HepG2 (cell line): ENCODE data around the gene AQP5. TPM values are rescaled to one million over a fixed set of nuclear protein-coding genes. Genes with fewer than 3 reads are reported as not detected.

Experiments used
- ATAC-seq: fragments of 200-7000 bp; cut with Tn5 transposase; 3 replicates; pipeline ENCODE4 v1.9.1; 2020; ENCODE audit warnings: mild to moderate bottlenecking, moderate library complexity
- BruUV-seq: library from RNA; stranded (reverse); fragments of 400-500 nt; replicated peaks from 2 replicates; lab custom pipeline; 2021; lab: Mats Ljungman, UMichigan
- CTCF ChIA-PET: fragments of 300-600 bp; formaldehyde crosslinking; extraction: SDS; loops from one replicate; lab custom pipeline; 2021; ENCODE audit warnings: low total read pairs, inconsistent platforms, low intra/inter-chr PET ratio; lab: Yijun Ruan, JAX
- POLR2A ChIA-PET: fragments of 350-600 bp; sonication (Branson Sonifier 250); formaldehyde crosslinking; loops from one replicate; lab custom pipeline; 2020; ENCODE audit warnings: antibody characterized with exemption, inconsistent platforms; lab: Yijun Ruan, JAX
- DNase-seq: peaks from one replicate; pipeline ENCODE4 v3.0.0-alpha.2; 2015; ENCODE audit warnings: low spot score
- FAIRE-seq: peaks from 3 replicates; lab custom pipeline; 2011; peaks lifted over from hg19 to GRCh38; lab: Jason Lieb, UNC
- H2AFZ ChIP-seq: one replicate; pipeline ENCODE4 v1.6.1; 2011; ENCODE audit warnings: low read length, inconsistent platforms
- H3K27ac ChIP-seq: fragments of 300-600 bp; 3 replicates; pipeline ENCODE4 v1.8.0; 2011; ENCODE audit warnings: mixed run types, mild to moderate bottlenecking, mixed read lengths, low read length, inconsistent platforms; ENCODE audit not compliant: insufficient read depth; ENCODE audit errors: extremely low read length
- H3K27me3 ChIP-seq, 2 experiments: fragments of 200-600 bp in 1 of 2; 2 replicates in 1 of 2; 3 replicates in 1 of 2; pipeline versions ENCODE4 v1.6.0 to v1.8.0; 2011; ENCODE audit warnings: low read length in 2 of 2, mild to moderate bottlenecking in 2 of 2, moderate library complexity in 2 of 2, inconsistent platforms in 1 of 2; ENCODE audit not compliant: insufficient read depth in 2 of 2, control insufficient read depth in 1 of 2
- H3K36me3 ChIP-seq, 2 experiments: fragments of 200-600 bp in 1 of 2; replicated peaks in 1 of 2; 2 replicates in 1 of 2; 3 replicates in 1 of 2; pipeline versions ENCODE4 v1.5.1 to v1.8.0; 2011; ENCODE audit warnings: low read length in 2 of 2, inconsistent platforms in 1 of 2; ENCODE audit not compliant: insufficient read depth in 2 of 2, control insufficient read depth in 1 of 2
- H3K4me1 ChIP-seq: 2 replicates; pipeline ENCODE4 v1.5.1; 2012; ENCODE audit warnings: low read length, inconsistent platforms; ENCODE audit not compliant: insufficient read depth
- H3K4me2 ChIP-seq: 2 replicates; pipeline ENCODE4 v1.6.0; 2011; ENCODE audit warnings: low read depth, low read length, inconsistent platforms
- H3K4me3 ChIP-seq, 3 experiments: fragments of 200-600 bp in 1 of 3; sonication (generic), shearing (Covaris generic) in 1 of 3; replicated peaks in 1 of 3; 2 replicates each; pipeline ENCODE4 v1.5.1; 2011 to 2016; ENCODE audit warnings: low read length in 3 of 3, inconsistent platforms in 2 of 3, low read depth in 2 of 3, mild to moderate bottlenecking in 2 of 3, control low read depth in 1 of 3, mixed read lengths in 1 of 3; ENCODE audit not compliant: insufficient read depth in 1 of 3
- H3K79me2 ChIP-seq: one replicate; pipeline ENCODE4 v1.6.1; 2011; ENCODE audit warnings: low read length, inconsistent platforms; ENCODE audit not compliant: insufficient read depth
- H3K9ac ChIP-seq: 2 replicates; pipeline ENCODE4 v1.6.0; 2011; ENCODE audit warnings: mild to moderate bottlenecking, low read depth, low read length, inconsistent platforms; ENCODE audit not compliant: insufficient read depth
- H3K9me3 ChIP-seq: 2 replicates; pipeline ENCODE4 v1.5.1; 2012; ENCODE audit warnings: mild to moderate bottlenecking, low read length
- H4K20me1 ChIP-seq: 2 replicates; pipeline ENCODE4 v1.6.0; 2011; ENCODE audit warnings: inconsistent platforms, mild to moderate bottlenecking, low read length, moderate library complexity; ENCODE audit not compliant: insufficient read depth
- ATF3 ChIP-seq: sonication (generic); formaldehyde crosslinking; IDR thresholded peaks from 2 replicates; pipeline ENCODE4 v1.4.0; 2020; ENCODE audit warnings: missing genetic modification reagents
- CCDC6 ChIP-seq: sonication (generic); formaldehyde crosslinking; IDR thresholded peaks from 2 replicates; pipeline ENCODE4 v1.8.1; 2022; ENCODE audit warnings: mild to moderate bottlenecking, missing genetic modification reagents, moderate library complexity
- CEBPG ChIP-seq: IDR thresholded peaks from 2 replicates; pipeline ENCODE4 v1.6.1; 2016
- DR1 ChIP-seq: sonication (generic); formaldehyde crosslinking; IDR thresholded peaks from 2 replicates; pipeline ENCODE4 v1.8.0; 2021; ENCODE audit warnings: mild to moderate bottlenecking, missing genetic modification reagents, inconsistent platforms
- FOXA3 ChIP-seq: IDR thresholded peaks from 2 replicates; pipeline ENCODE4 v1.6.1; 2016; ENCODE audit warnings: missing genetic modification reagents, missing compliant biosample characterization
- HMGA1 ChIP-seq: sonication (generic); formaldehyde crosslinking; conservative IDR thresholded peaks from 2 replicates; pipeline ENCODE4 v1.4.0; 2020; ENCODE audit warnings: missing genetic modification reagents
- HNRNPH1 ChIP-seq: fragments of 200-400 bp; formaldehyde crosslinking; optimal IDR thresholded peaks from 2 replicates; pipeline ENCODE3; 2017; ENCODE audit warnings: mild to moderate bottlenecking, low read depth, low read length
- HNRNPUL1 ChIP-seq: fragments of 200-400 bp; formaldehyde crosslinking; IDR thresholded peaks from 2 replicates; pipeline ENCODE4 v1.6.1; 2017; ENCODE audit warnings: low read depth, mild to moderate bottlenecking, low read length, moderate library complexity
- LRRFIP1 ChIP-seq: sonication (generic); formaldehyde crosslinking; conservative IDR thresholded peaks from 2 replicates; pipeline ENCODE4 v1.4.0; 2020; ENCODE audit warnings: missing genetic modification reagents
- MLXIP ChIP-seq: sonication (generic); formaldehyde crosslinking; IDR thresholded peaks from 2 replicates; pipeline ENCODE4 v1.9.0; 2021; ENCODE audit warnings: missing genetic modification reagents, borderline replicate concordance
- PHB2 ChIP-seq: fragments of 450-650 bp; IDR thresholded peaks from 2 replicates; pipeline ENCODE4 v1.6.1; 2018; ENCODE audit not compliant: partially characterized antibody
- RAD51 ChIP-seq: fragments of 450-650 bp; IDR thresholded peaks from 2 replicates; pipeline ENCODE4 v1.6.1; 2016; ENCODE audit warnings: borderline replicate concordance
- SALL2 ChIP-seq: sonication (generic); formaldehyde crosslinking; IDR thresholded peaks from 2 replicates; pipeline ENCODE4 v1.8.1; 2023; ENCODE audit warnings: mild to moderate bottlenecking, missing genetic modification reagents, inconsistent platforms
- SRSF1 ChIP-seq: fragments of 200-400 bp; formaldehyde crosslinking; optimal IDR thresholded peaks from 2 replicates; pipeline ENCODE3; 2017; ENCODE audit warnings: mild to moderate bottlenecking, low read depth, low read length, moderate library complexity
- TCF7 ChIP-seq: sonication (generic); IDR thresholded peaks from 2 replicates; pipeline ENCODE4 v1.6.1; 2016; ENCODE audit warnings: antibody characterized with exemption, low read depth
- ZNF460 ChIP-seq: sonication (generic); formaldehyde crosslinking; IDR thresholded peaks from 2 replicates; pipeline ENCODE4 v1.5.1; 2020; ENCODE audit warnings: missing genetic modification reagents, mild to moderate bottlenecking, borderline replicate concordance
- ZNF598 ChIP-seq: sonication (generic); formaldehyde crosslinking; IDR thresholded peaks from 2 replicates; pipeline ENCODE4 v1.5.1; 2020; ENCODE audit warnings: mild to moderate bottlenecking, missing genetic modification reagents, borderline replicate concordance
- ZNF784 ChIP-seq: sonication (generic); formaldehyde crosslinking; IDR thresholded peaks from 2 replicates; pipeline ENCODE4 v1.5.1; 2020; ENCODE audit warnings: missing genetic modification reagents, mild to moderate bottlenecking, borderline replicate concordance
- WGBS: methylation state at CpG from one replicate; pipeline ENCODE4 v1.1.6; 2017; ENCODE audit warnings: low lambda C conversion rate; 5-methylcytosine and 5-hydroxymethylcytosine counted together
- in situ Hi-C: cut with HindIII; loops from 2 replicates; pipeline ENCODE4 v1.10.0; 2017; ENCODE audit warnings: low pct_unique_long_range_greater_than_20kb; ENCODE audit not compliant: extremely low pct_ligation_motif_present
- intact Hi-C: fragments of 100-400 bp; cut with micrococcal nuclease; formaldehyde crosslinking; loops from one replicate; pipeline ENCODE4 v1.10.0; 2022; ENCODE audit not compliant: unreplicated experiment
- polyA plus RNA-seq, 8 experiments: library from polyadenylated mRNA; depleted of rRNA in 3 of 8; stranded (reverse) in 7 of 8; unstranded in 1 of 8; fragments of >200 nt; fragmentation: Illumina TruSeq in 4 of 8; extraction: Trizol in 4 of 8; gene quantifications; 2 replicates each; pipeline versions ENCODE4 v1.2.1 to v1.2.3, GENCODE V29; 2011 to 2016; ENCODE audit warnings: low read depth in 4 of 8, missing spikeins in 1 of 8, mixed read lengths in 1 of 8; ENCODE audit not compliant: insufficient read depth in 1 of 8
- total RNA-seq, 5 experiments: library from RNA; depleted of rRNA; stranded (reverse); fragments of >200 nt; fragmentation: Illumina TruSeq; extraction: Trizol; gene quantifications; 2 replicates each; pipeline ENCODE4 v1.2.3, GENCODE V29; 2016; ENCODE audit warnings: low read depth in 1 of 5

The AQP5 gene
- total and polyA plus RNA-seq, 2 of the 13 experiments (the other 11 are each of a cell fraction or from before 2014, with no cell fraction given), result not detected

- peaks cover 1 to 41% of the 10 kb centered on the region in 2 experiments for H3K27me3 ChIP-seq
- H2AFZ ChIP-seq, result no peak overlapping the region
- no peaks in the 10 kb centered on the region for H3K36me3 ChIP-seq
- peak overlapping the region; percentile 75 for H3K4me2 ChIP-seq
- ChIA-PET POLR2A (no interaction called here), CTCF (no interaction called here)
- H4K20me1 ChIP-seq, result no peaks in the 10 kb centered on the region
- peaks cover 59% of the 10 kb centered on the region for H3K4me1 ChIP-seq
- intact Hi-C loops, result no loop called here
- H3K9me3 ChIP-seq, result no peaks in the 10 kb centered on the region
- ATAC-seq (no peak), DNase-seq (no peak), FAIRE-seq (no peak)
- H3K4me3 ChIP-seq, result peak overlapping the region in 2 of 3 experiments; percentile 25 to 47; a peak in 3 of 6 replicates
- H3K27ac ChIP-seq, result no peak overlapping the region
- in situ Hi-C loops, result loop anchor here (5.0 kb wide), 1 partner anchor 85 kb away; the partner anchor contains the start of gene ASIC1
- H3K79me2 ChIP-seq, result no peaks in the 10 kb centered on the region
- H3K9ac ChIP-seq, result no peak overlapping the region
- BruUV-seq, result no TSS peak
- 59% methylated on average over 8 of the region's 9 CpGs for WGBS
- TF ChIP-seq SALL2 (CRISPR knock-in tag) (no peak), PHB2 (no peak), HMGA1 (no peak), ZNF784 (CRISPR knock-in tag) (no peak), ATF3 (CRISPR knock-in tag) (no peak), TCF7 (no peak), ZNF460 (CRISPR knock-in tag) (no peak), HNRNPH1 (no peak), HNRNPUL1 (no peak), LRRFIP1 (CRISPR knock-in tag) (no peak), DR1 (CRISPR knock-in tag) (no peak), CCDC6 (CRISPR knock-in tag) (no peak), MLXIP (CRISPR knock-in tag) (no peak), CEBPG (CRISPR knock-in tag) (no peak), ZNF598 (CRISPR knock-in tag) (no peak), RAD51 (no peak), SRSF1 (no peak), FOXA3 (no peak)
Measured at GRCh38 chr12:49972129-49972528, 10.5 kb downstream of the AQP5 start.
